Nephron (organoid): ENCODE measurements around the gene CALCOCO2.
"Not testable (repeated sequence)": the region's sequence is repeated elsewhere in the genome, so short reads cannot be mapped to it uniquely, and the experiment has no call there.

Source experiments
- H3K27ac Mint-ChIP-seq, 3 experiments: 2 replicates each; pipeline ENCODE4 v1.8.0; 2020; ENCODE audit warnings: mixed read lengths in 3 of 3, mild to moderate bottlenecking in 2 of 3, moderate library complexity in 1 of 3
- H3K27me3 Mint-ChIP-seq: 2 replicates; pipeline ENCODE4 v1.8.0; 2021; ENCODE audit warnings: low read depth, mild to moderate bottlenecking, moderate library complexity, mixed read lengths
- H3K36me3 Mint-ChIP-seq: 2 replicates; pipeline ENCODE4 v1.8.0; 2020; ENCODE audit warnings: low read depth, mixed read lengths
- H3K4me1 Mint-ChIP-seq: 2 replicates; pipeline ENCODE4 v1.8.0; 2020; ENCODE audit warnings: mixed read lengths
- H3K4me3 Mint-ChIP-seq, 3 experiments: 2 replicates each; pipeline ENCODE4 v1.8.0; 2020; ENCODE audit warnings: mild to moderate bottlenecking in 3 of 3, mixed read lengths in 3 of 3, moderate library complexity in 2 of 3
- H3K9me3 Mint-ChIP-seq: 2 replicates; pipeline ENCODE4 v1.8.0; 2020; ENCODE audit warnings: mixed read lengths
- TF ChIP-seq, protein P1 (sequence below), 3 experiments: fragments of 200-600 bp; sonication (generic); IDR thresholded peaks; one replicate each; pipeline ENCODE4 v1.5.0; 2021; ENCODE audit warnings: antibody characterized with exemption in 3 of 3; ENCODE audit not compliant: unreplicated experiment in 3 of 3

CALCOCO2 gene

DNA sequence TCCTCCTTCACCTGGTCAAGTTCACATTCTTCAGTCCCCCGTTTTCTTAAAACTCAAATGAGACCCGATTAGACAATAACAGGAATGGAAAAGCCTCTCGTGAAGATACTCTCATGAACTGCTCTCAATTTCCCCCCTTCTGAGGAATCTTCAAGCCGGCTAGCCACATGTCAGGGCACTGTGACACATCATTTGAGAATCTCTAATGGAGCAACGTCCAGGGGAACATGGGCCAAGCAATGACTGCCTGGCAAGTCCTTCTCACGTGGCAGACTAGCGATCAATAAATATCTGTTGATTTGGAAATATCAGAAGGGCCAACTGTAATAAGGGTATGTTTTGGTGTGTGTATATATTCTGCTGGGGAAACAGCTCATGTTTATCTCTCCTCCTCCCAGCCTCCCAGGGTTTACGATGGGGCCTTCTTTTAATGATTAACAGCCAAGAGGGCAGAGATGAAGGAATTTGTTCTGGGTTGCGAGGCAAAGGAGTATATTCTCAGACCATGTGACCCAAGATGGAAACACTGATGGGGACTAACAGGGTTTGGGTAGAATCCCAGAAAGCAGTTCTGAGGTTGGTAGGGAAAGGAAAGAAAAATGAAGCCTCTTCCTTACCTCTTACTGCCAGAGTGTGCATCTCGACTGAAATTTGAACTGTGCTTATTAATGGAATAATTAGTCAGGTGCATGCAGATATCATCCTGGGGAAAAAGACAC is 35.2 kb upstream of the CALCOCO2 start:
- H3K27me3 Mint-ChIP-seq = peaks cover 56% of the 10 kb centered on the region
- H3K27ac Mint-ChIP-seq = peak overlapping the region; percentile 58 to 88 (median 71)
- peaks cover 23% of the 10 kb centered on the region for H3K4me1 Mint-ChIP-seq
- H3K9me3 Mint-ChIP-seq = no peaks in the 10 kb centered on the region
- no peak overlapping the region for H3K4me3 Mint-ChIP-seq
- TF ChIP-seq, protein P1, sequence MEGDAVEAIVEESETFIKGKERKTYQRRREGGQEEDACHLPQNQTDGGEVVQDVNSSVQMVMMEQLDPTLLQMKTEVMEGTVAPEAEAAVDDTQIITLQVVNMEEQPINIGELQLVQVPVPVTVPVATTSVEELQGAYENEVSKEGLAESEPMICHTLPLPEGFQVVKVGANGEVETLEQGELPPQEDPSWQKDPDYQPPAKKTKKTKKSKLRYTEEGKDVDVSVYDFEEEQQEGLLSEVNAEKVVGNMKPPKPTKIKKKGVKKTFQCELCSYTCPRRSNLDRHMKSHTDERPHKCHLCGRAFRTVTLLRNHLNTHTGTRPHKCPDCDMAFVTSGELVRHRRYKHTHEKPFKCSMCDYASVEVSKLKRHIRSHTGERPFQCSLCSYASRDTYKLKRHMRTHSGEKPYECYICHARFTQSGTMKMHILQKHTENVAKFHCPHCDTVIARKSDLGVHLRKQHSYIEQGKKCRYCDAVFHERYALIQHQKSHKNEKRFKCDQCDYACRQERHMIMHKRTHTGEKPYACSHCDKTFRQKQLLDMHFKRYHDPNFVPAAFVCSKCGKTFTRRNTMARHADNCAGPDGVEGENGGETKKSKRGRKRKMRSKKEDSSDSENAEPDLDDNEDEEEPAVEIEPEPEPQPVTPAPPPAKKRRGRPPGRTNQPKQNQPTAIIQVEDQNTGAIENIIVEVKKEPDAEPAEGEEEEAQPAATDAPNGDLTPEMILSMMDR (IDR thresholded peaks at IDR 0.05; ENCODE audit: unreplicated experiment in 3 of 3) = no peak
- no peaks in the 10 kb centered on the region for H3K36me3 Mint-ChIP-seq

DNA sequence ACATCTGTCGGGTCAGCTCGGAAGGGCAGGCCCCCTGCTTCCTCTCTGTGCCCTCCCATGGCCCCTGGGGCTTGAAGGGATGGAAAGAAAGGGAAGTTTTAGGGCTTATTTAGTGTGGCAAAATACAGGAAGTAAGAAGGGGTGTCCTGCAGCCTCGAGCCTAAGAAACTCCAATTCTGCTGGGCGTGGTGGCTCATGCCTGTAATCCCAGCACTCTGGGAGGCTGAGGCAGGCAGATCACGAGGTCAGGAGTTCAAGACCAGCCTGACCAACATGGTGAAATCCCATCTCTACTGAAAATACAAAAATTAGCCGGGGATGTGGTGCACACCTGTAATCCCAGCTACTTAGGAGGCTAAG is 34.7 kb upstream of the CALCOCO2 start:
- H3K4me3 Mint-ChIP-seq, H3K36me3 Mint-ChIP-seq, H3K9me3 Mint-ChIP-seq: not testable (repeated sequence)
- H3K4me1 Mint-ChIP-seq = peaks cover 18% of the 10 kb centered on the region
- H3K27me3 Mint-ChIP-seq = peaks cover 56% of the 10 kb centered on the region
- H3K27ac Mint-ChIP-seq = peak overlapping the region; percentile 58 to 88 (median 71)

DNA sequence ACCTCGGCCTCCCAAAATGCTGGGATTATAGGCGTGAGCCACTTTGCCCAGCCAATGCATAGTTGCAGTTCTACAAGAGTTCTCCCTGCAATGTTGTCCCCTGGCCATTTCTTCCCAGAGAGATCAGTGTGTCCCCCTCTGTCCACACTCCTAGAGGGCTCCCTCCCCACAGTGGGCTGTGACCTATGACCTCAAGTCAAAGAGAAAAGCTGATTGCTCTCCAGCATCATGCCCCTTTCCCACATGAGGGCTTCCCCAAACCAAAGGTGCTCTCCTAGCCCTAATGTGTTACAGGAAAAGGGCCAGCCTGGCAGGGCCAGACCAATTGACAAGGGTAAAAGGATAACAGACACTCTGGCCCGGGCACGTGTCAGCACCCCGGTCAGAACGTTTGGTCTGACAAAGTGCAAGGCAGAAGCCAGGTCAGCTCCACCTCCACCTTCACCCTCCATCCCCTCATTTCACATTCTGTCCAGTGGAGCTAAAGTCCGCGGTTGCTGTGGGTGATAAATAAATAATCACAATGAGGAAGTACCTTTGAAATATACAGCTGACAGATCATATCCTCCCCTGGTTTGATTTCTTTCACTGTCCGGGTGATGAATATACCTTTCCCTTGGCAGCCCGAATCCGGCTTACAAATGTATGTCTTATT is 31.6 kb upstream of the CALCOCO2 start:
- Mint-ChIP-seq H3K4me3 (no peak overlapping the region), H3K27ac (no peak overlapping the region), H3K27me3 (peaks cover 42% of the 10 kb centered on the region), H3K36me3 (no peaks in the 10 kb centered on the region), H3K4me1 (peaks cover 17% of the 10 kb centered on the region), H3K9me3 (no peaks in the 10 kb centered on the region)
- TF ChIP-seq, protein P1 (IDR thresholded peaks at IDR 0.05; ENCODE audit: unreplicated experiment in 3 of 3) = no peak

DNA sequence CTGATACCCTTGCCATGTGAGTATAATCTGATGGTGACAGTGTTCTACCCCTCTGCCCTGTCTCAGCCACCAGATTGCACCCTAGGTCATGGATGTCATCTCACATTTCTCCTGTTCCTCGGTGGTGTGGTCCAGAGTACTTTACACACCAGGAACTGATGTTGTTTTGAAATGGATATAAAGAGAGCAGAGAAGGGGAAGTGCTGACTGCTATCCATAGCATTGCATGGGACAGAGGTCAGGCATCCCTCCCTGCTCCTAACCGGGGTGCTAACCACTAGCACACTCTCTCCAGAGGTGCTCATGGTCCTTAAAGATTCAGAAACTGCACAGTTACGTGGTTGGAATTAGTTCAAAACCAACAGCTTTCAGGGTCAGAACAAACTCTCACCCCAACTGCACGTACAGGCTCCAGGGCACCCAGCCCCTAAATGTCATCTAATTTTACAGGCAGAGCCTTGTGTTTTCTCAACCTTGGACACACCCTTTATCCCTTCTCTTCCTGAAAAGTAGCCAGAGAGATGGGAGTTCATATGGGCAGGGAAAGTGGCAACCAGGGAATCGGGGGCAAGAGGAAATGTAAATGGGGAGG is 30.1 kb upstream of the CALCOCO2 start:
- Mint-ChIP-seq H3K36me3 (no peaks in the 10 kb centered on the region), H3K27me3 (peaks cover 48% of the 10 kb centered on the region), H3K27ac (no peak overlapping the region), H3K4me1 (peaks cover 5% of the 10 kb centered on the region), H3K9me3 (no peaks in the 10 kb centered on the region), H3K4me3 (no peak overlapping the region)
- TF ChIP-seq, protein P1 (IDR thresholded peaks at IDR 0.05; ENCODE audit: unreplicated experiment in 3 of 3) = no peak

DNA sequence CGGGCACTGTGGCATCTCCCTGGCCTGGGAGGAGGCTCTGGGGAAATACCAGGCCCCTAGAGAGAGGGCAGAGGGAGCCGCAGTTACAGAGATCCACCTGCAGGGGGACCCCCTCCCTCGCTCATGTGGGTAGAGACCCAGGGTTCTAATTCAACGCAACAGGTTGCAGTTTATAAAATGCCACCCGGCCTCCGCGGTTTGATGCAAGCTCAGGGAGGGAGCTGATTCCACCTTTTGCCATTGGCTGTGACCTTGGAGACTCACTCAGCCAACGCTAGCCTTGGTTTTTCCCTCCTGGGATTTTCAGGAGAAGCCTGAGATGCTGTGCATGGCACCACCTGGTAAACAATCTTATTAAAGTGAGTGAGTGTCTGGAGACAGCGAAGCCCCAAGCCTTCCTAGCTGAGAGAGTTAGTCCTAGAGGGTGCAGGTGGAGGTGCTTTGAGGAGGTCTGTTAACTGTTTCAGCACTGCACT is 25.9 kb upstream of the CALCOCO2 start:
- Mint-ChIP-seq H3K27me3 (peaks cover 48% of the 10 kb centered on the region), H3K27ac (no peak overlapping the region), H3K36me3 (no peaks in the 10 kb centered on the region), H3K9me3 (no peaks in the 10 kb centered on the region), H3K4me3 (no peak overlapping the region), H3K4me1 (no peaks in the 10 kb centered on the region)
- TF ChIP-seq, protein P1 (IDR thresholded peaks at IDR 0.05; ENCODE audit: unreplicated experiment in 3 of 3) = peak; percentile 90 to 94 (median 93)

DNA sequence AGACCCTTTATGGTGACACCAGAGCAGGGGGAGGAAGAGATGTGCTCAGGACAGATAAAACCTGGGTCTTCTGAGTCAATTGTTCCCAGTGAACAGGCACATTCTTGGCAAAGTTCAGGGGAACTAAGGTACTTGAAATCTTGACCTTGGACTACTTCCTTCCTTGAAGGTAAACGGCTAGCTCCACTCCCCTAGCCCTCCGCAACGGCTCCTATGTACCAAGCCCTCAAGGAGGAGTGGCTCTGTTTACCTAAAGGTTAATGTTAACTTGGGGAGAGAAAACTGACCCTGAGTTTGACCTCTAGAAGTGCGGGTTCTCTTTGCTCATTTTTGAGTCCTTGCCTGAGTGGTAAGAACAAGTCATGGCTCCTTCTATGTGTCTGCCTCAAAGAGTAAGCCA is 21.7 kb upstream of the CALCOCO2 start:
- Mint-ChIP-seq H3K9me3 (no peaks in the 10 kb centered on the region), H3K36me3 (no peaks in the 10 kb centered on the region), H3K4me3 (no peak overlapping the region), H3K27me3 (peaks cover 58% of the 10 kb centered on the region), H3K4me1 (no peaks in the 10 kb centered on the region), H3K27ac (no peak overlapping the region)
- TF ChIP-seq, protein P1 (IDR thresholded peaks at IDR 0.05; ENCODE audit: unreplicated experiment in 3 of 3) = no peak
